ENCODE measurements around the gene CEMIP. TPM values are rescaled to one million over a fixed set of nuclear protein-coding genes. Genes with fewer than 3 reads are reported as not detected.

The CEMIP gene
- total RNA-seq, 1 experiment from 2014 or later, result 0.61 TPM

- Histone ChIP-seq H3K27me3 (ENCODE audit: insufficient read depth, low read depth) (no peaks in the 10 kb centered on the region), H3K4me1 (replicated peaks; ENCODE audit: insufficient read depth) (peaks cover 21% of the 10 kb centered on the region), H4K20me1 (ENCODE audit: insufficient read depth) (no peaks in the 10 kb centered on the region), H3K4me2 (0 out of 2 replicates have a peak overlapping the region, but pooled peaks have one; percentile 3), H2AFZ (no peak overlapping the region), H3F3A (ENCODE audit: insufficient read depth, low read depth) (no peaks in the 10 kb centered on the region), H3K4me3 (no peak overlapping the region), H3K9me3 (ENCODE audit: insufficient read depth, low read depth) (no peaks in the 10 kb centered on the region), H3K27ac (no peak overlapping the region), H3K79me2 (ENCODE audit: low read depth) (no peaks in the 10 kb centered on the region), H3K36me3 (ENCODE audit: low read depth) (no peaks in the 10 kb centered on the region), H3K9me2 (ENCODE audit: insufficient read depth) (no peaks in the 10 kb centered on the region)
- intact Hi-C loops (cut with micrococcal nuclease; ENCODE audit: unreplicated experiment), result no loop called here
- DNase-seq, result peak; percentile 65 to 82
- no TSS peak for BruUV-seq (replicated peaks)
- no peak for TF ChIP-seq CTCF (conservative IDR thresholded peaks at IDR 0.05)
- no peak for TF ChIP-seq EZH2 (IDR thresholded peaks at IDR 0.05; ENCODE audit: low read depth)
- ChIA-PET CTCF (no interaction called here), POLR2A (ENCODE audit: unreplicated experiment) (interaction anchor here (0.6 kb wide), 1 partner anchor 20 kb away, joined by 4 read pairs; no protein-coding TSS in a partner anchor)
These were observed 46.3 kb downstream of the CEMIP start for GRCh38 chr15:80825361-80826030.

GRCh38 chr15:80828796-80829195, 49.6 kb downstream of the CEMIP start:
- ChIA-PET POLR2A (ENCODE audit: unreplicated experiment) (no interaction called here), CTCF (no interaction called here)
- Histone ChIP-seq H3K79me2 (ENCODE audit: low read depth) (no peaks in the 10 kb centered on the region), H4K20me1 (ENCODE audit: insufficient read depth) (no peaks in the 10 kb centered on the region), H3K4me3 (no peak overlapping the region), H3K4me1 (replicated peaks; ENCODE audit: insufficient read depth) (peaks cover 21% of the 10 kb centered on the region), H3K9me3 (ENCODE audit: insufficient read depth, low read depth) (no peaks in the 10 kb centered on the region), H2AFZ (no peak overlapping the region), H3K4me2 (no peak overlapping the region), H3K27me3 (ENCODE audit: insufficient read depth, low read depth) (no peaks in the 10 kb centered on the region), H3K9me2 (ENCODE audit: insufficient read depth) (no peaks in the 10 kb centered on the region), H3F3A (ENCODE audit: insufficient read depth, low read depth) (no peaks in the 10 kb centered on the region), H3K27ac (no peak overlapping the region), H3K36me3 (ENCODE audit: low read depth) (no peaks in the 10 kb centered on the region)
- intact Hi-C loops (cut with micrococcal nuclease; ENCODE audit: unreplicated experiment), result no loop called here
- no TSS peak for BruUV-seq (replicated peaks)
- TF ChIP-seq EZH2 (IDR thresholded peaks at IDR 0.05; ENCODE audit: low read depth) (no peak), CTCF (conservative IDR thresholded peaks at IDR 0.05) (no peak)
- DNase-seq, result no peak

GRCh38 chr15:80830677-80831076, 51.5 kb downstream of the CEMIP start:
- Histone ChIP-seq H3K36me3 (ENCODE audit: low read depth) (no peaks in the 10 kb centered on the region), H3K4me3 (no peak overlapping the region), H2AFZ (no peak overlapping the region), H3K9me3 (ENCODE audit: insufficient read depth, low read depth) (no peaks in the 10 kb centered on the region), H3K27ac (no peak overlapping the region), H3K9me2 (ENCODE audit: insufficient read depth) (no peaks in the 10 kb centered on the region), H3F3A (ENCODE audit: insufficient read depth, low read depth) (no peaks in the 10 kb centered on the region), H3K4me1 (replicated peaks; ENCODE audit: insufficient read depth) (peaks cover 7% of the 10 kb centered on the region), H3K4me2 (no peak overlapping the region), H3K79me2 (ENCODE audit: low read depth) (no peaks in the 10 kb centered on the region), H4K20me1 (ENCODE audit: insufficient read depth) (no peaks in the 10 kb centered on the region), H3K27me3 (ENCODE audit: insufficient read depth, low read depth) (no peaks in the 10 kb centered on the region)
- no peak for DNase-seq
- CTCF ChIA-PET, result no interaction called here
- POLR2A ChIA-PET (ENCODE audit: unreplicated experiment), result no interaction called here
- intact Hi-C loops (cut with micrococcal nuclease; ENCODE audit: unreplicated experiment), result no loop called here
- TF ChIP-seq EZH2 (IDR thresholded peaks at IDR 0.05; ENCODE audit: low read depth), result no peak
- TF ChIP-seq CTCF (conservative IDR thresholded peaks at IDR 0.05), result no peak
- BruUV-seq (replicated peaks), result no TSS peak
